ENCODE results near the gene PMFBP1. TPM values are rescaled to one million over a fixed set of nuclear protein-coding genes. Genes with fewer than 3 reads are reported as not detected.

Gene PMFBP1
- total RNA-seq, 4 donors from 2014 or later = 1.8 to 108 (median 11.4) TPM

GRCh38 chr16:72139908-72140307 lies 32.0 kb downstream of the PMFBP1 start:
- Histone ChIP-seq H3K9me3 (no peaks in the 10 kb centered on the region), H3K4me1 (no peaks in the 10 kb centered on the region), H3K36me3 (no peaks in the 10 kb centered on the region), H3K27ac (no peak overlapping the region), H3K27me3 (no peaks in the 10 kb centered on the region), H3K4me3 (no peak overlapping the region)
- no peak for DNase-seq
- TF ChIP-seq CTCF (IDR thresholded peaks at IDR 0.05) (no peak), POLR2A (IDR thresholded peaks at IDR 0.05) (no peak)

- Histone ChIP-seq H3K27me3 (no peaks in the 10 kb centered on the region), H3K9me3 (no peaks in the 10 kb centered on the region), H3K4me3 (no peak overlapping the region), H3K4me1 (no peaks in the 10 kb centered on the region), H3K36me3 (no peaks in the 10 kb centered on the region), H3K27ac (no peak overlapping the region)
- TF ChIP-seq POLR2A (IDR thresholded peaks at IDR 0.05) = no peak
- DNase-seq = no peak
Measured at GRCh38 chr16:72138064-72138572, 33.8 kb downstream of the PMFBP1 start.

GRCh38 chr16:72137380-72138063 lies 34.4 kb downstream of the PMFBP1 start:
- Histone ChIP-seq H3K27ac (no peak overlapping the region), H3K4me1 (no peaks in the 10 kb centered on the region), H3K36me3 (no peaks in the 10 kb centered on the region), H3K9me3 (no peaks in the 10 kb centered on the region), H3K27me3 (no peaks in the 10 kb centered on the region), H3K4me3 (no peak overlapping the region)
- no peak for DNase-seq
- TF ChIP-seq CTCF (IDR thresholded peaks at IDR 0.05) (no peak), POLR2A (IDR thresholded peaks at IDR 0.05) (no peak)

GRCh38 chr16:72134507-72134906 lies 37.4 kb downstream of the PMFBP1 start:
- Histone ChIP-seq H3K27me3 (no peaks in the 10 kb centered on the region), H3K36me3 (no peaks in the 10 kb centered on the region), H3K4me3 (no peak overlapping the region), H3K9me3 (no peaks in the 10 kb centered on the region), H3K4me1 (no peaks in the 10 kb centered on the region), H3K27ac (no peak overlapping the region)
- TF ChIP-seq POLR2A (IDR thresholded peaks at IDR 0.05) (no peak), CTCF (IDR thresholded peaks at IDR 0.05) (no peak)
- no peak for DNase-seq

GRCh38 chr16:72132726-72133125 lies 39.2 kb downstream of the PMFBP1 start:
- TF ChIP-seq POLR2A (IDR thresholded peaks at IDR 0.05) = no peak
- no peak for TF ChIP-seq CTCF (IDR thresholded peaks at IDR 0.05)
- Histone ChIP-seq H3K4me3 (no peak overlapping the region), H3K36me3 (no peaks in the 10 kb centered on the region), H3K4me1 (no peaks in the 10 kb centered on the region), H3K27me3 (no peaks in the 10 kb centered on the region), H3K9me3 (no peaks in the 10 kb centered on the region), H3K27ac (no peak overlapping the region)
- DNase-seq = no peak

GRCh38 chr16:72131036-72131435 lies 40.9 kb downstream of the PMFBP1 start:
- H3K4me1 ChIP-seq = no peaks in the 10 kb centered on the region
- H3K9me3 ChIP-seq = no peaks in the 10 kb centered on the region
- no peaks in the 10 kb centered on the region for H3K36me3 ChIP-seq
- TF ChIP-seq CTCF (IDR thresholded peaks at IDR 0.05) (no peak), POLR2A (IDR thresholded peaks at IDR 0.05) (no peak)
- DNase-seq = no peak
- H3K4me3 ChIP-seq = no peak overlapping the region
- no peaks in the 10 kb centered on the region for H3K27me3 ChIP-seq
- no peak overlapping the region for H3K27ac ChIP-seq

All from Peyer's patch (tissue), 4 donors.